Measurements from ENCODE around the gene SLPI.

SLPI gene, protein sequence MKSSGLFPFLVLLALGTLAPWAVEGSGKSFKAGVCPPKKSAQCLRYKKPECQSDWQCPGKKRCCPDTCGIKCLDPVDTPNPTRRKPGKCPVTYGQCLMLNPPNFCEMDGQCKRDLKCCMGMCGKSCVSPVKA

DNA sequence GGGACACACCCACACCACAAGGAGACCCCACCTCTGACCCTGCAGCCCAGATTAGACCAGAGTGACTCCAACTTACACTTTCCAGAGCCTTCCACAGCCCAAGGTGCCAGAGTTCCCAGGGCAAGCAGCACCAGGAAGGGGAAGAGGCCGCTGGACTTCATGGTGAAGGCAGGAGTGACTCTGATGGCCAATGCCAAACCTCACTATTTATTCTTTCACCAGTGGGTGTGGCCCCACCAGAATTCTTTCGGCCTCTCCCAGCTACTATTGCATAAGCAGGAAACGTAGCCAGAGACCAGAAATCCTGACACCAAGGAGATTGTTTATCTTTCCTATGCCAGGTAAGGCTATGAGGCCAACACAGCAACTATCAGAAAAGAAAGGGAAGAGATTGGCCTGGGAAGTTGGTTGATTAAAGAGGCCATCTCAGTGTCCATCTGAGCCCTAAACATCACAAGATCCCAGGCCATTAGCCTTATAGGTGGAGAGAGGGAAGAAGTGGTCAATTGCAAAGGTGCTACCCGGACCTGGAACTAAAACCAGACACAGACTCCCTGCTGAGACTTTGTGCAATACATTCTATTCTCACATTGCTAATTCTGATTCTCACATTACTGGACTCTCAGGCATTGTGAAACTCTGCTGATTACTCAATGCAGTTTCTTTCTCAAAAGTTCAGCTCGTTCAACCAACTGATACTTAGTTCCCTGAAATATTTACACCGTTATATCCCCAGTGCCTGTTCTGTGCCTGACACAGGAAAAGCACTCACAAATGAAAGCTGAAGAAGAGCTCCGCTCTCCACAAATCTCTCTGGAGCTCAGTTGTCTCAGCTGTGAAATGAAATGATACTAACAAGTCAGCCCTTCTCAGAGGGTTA is at the start of gene SLPI:
Gene SLPI (minus strand): TSS at position 182 of the 880 bp plus-strand sequence. CDS start 21 bp downstream, at position 161.
- no peak for DNase-seq

DNA sequence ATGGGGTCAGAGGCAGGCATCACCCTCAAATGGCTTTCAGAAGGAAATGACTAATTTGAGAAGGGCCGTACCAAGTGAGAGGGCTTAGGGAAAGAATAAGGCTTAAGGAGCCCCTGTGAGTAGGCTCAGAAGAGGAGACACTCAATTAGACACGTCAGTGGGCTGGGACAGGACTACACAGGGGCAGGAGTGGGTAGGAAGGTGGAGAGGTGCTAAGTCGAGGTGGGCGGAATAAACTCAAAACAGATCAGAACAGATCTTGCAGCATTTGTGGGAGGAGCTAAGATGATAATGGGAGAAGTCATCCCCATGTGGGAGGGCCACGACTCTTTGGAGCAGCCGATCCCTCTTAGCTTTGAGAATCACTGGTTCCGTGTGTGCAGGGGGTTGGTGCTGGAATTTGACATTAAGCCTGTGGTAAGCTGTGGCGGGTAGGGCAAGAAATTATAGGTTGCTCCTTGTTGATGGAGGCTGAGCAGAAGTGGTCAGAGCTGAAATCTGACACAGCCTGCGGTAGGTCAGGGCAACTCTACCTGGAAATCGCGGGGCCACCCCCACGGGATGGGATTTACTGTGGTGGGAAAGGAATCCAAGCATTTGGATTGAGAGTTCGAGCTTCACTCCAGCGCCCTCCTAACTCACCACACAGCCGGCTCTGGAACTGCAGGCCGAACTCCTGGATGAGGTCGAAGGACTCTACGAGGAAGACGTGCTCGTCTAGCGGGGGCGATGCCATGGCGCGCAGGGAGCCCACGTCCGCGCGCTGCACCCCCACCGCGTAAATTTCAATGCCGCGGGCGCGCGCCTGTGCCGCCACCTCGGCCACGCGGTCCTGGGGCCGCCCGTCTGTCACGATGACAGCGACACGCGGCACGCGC is 49.5 kb upstream of the SLPI start:
- no peak for DNase-seq

DNA sequence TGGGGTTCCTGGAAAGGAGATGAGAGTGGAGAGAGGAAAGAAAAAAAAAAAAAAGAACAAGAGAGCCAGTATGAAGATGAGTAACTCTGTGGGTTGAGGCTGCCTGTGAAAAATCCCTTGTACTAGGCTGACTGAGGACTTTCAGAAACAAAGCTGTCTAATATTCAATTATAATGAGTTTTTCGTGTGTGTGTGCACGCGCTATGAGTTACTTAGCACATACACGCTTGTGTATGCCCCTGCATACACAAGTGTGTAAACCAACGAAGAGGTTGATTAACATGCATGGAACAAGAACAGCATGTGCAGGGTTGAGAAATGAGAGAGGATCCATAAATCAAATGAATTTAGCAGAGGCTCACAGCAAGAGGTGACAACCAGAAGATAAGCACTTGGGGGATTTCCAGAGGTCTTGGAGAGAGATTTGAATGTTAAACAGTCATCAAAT is 47.5 kb upstream of the SLPI start:
- no peak for DNase-seq

DNA sequence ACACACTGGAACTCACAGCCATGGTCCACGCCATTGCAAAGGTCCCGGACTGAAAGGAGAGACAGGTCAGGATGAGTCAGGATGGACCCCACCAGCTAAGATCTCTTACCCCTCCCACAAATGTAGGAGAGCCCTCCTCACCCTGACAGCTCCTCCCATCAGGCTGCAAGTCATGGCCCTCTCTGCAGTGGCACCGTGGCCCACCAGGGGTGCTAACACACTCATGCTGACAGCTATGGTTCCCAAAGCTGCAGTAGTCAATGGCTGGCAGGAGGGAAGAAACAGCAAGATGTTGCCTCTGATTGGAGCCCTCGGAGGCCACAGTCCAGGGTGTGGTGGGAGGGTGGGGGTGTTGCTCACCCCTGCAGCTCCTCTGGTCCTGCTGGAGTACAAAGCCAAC is 46.6 kb upstream of the SLPI start:
- DNase-seq: peak; percentile 77

DNA sequence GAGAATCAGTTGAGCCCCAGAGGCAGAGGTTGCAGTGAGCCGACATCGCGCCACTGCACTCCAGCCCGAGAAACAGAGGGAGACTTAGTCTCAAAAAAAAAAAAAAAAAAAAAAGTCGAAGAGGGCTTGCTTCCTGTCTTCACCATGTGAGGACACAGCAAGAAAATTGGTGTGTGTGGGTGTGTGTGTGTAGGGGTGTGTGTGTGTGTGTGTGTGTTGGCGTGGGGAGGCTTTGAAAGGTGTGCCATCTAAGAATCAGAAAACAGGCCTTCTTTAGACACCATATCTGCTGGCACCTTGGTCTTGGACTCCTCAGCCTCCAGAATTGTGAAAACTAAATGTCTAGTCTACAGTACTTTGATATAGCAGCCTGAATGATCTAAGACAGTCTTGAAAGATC is 45.4 kb upstream of the SLPI start:
- DNase-seq: no peak

DNA sequence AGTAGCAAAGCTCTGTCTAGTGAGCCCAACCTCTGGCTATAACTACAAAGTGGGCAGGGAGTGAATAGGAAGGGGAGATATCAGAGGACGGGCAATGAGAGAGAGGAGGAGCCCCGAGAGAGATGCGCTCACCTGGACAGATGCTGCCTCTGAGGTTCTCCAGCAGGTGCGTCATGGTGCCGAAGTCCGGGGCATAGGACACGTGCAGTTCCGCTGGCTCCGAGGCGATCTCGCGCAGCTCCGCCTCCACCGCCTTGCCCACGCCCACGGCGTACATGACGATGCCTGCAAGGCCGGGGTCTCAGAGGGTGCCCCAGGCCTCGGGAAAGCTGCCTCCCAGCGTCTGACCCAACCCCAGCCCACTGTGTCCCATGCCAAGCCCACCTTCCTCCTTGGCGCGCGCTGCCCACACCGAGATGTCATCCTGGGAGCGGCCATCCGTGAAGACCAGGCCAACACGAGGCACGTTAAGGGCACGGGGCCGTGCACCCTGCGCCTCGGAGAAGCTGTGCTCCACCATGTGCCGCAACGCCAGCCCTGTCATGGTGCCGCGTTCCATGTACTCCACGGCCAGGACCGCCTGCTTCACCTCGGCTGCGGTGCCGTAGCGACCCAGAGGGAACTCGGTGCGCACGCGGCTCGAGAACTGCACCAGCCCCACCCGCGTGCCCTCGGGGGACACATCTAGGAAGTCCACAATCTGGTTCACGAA is 43.6 kb upstream of the SLPI start:
- no peak for DNase-seq

GRCh38 chr20:45294659-45295058 is 40.3 kb upstream of the SLPI start:
- no peak for DNase-seq

- DNase-seq: no peak
Observed at GRCh38 chr20:45294003-45294368, 39.6 kb upstream of the SLPI start.

DNA sequence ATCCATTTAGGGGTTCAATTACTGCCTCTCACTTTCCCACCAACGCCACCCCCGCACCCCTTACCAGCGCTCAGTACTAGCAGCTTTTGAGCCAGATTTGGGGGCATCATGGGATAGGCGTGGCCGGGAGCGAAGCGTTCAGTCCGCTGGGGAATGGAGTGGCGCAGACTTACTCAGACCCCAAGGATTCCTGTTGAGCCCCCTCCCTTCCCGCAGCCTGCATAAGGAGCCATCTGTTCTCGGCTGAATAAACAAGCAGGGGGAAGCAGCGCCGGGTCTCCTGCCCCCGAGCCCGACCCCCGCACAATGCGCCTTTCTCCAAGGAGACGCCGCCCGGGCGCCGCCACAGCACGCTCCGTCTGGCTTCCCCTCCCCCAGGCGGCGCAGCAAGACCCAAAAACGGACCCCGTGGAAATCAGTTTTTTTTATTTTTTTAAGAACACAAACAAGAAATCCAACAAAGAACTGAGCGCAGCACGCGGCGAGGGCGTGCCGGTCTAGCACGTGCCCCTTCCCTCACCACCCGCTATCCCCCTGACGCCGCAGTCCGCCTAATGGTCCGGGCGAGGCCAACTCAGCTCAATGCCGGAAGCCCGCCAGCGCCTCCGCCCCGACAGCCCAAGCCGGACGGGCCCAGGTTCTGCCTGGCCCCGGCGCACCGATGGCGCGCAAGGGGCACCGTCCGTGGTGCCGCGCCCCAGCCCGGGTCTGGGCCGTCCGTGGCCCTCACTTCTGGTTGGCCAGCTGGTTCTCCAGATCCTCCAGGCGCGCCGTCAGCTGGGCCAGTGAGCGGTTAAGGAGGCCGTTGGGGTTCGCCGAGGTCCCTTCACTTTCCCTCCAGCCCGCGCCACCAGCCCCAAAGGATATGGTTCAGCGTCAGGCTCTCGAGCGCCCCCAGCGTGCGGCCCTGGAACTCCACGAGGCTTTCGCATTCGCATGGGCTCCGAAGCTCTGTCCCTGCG is 39.0 kb upstream of the SLPI start:
- peak; percentile 92 for DNase-seq

- DNase-seq: no peak
Observed at GRCh38 chr20:45292343-45292742, 38.0 kb upstream of the SLPI start.

DNA sequence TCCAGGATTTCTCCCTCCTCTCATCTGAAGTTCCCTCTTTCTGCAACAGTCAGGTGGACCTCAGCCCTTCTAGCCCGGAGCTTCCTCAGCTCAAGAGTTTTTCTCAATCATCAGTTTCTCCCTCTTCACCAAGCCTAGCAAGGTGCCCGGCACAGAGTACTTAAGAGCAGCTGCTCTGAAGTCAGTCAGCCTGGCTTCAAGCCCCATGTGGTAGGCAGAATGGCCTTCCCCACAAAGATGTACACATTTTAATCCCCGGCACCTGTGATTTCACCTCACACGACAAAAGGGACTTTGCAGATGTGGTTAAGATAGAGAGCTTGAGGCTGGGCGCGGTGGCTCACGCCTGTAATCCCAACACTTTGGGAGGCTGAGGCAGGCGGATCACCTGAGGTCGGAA is 37.2 kb upstream of the SLPI start:
- no peak for DNase-seq

DNA sequence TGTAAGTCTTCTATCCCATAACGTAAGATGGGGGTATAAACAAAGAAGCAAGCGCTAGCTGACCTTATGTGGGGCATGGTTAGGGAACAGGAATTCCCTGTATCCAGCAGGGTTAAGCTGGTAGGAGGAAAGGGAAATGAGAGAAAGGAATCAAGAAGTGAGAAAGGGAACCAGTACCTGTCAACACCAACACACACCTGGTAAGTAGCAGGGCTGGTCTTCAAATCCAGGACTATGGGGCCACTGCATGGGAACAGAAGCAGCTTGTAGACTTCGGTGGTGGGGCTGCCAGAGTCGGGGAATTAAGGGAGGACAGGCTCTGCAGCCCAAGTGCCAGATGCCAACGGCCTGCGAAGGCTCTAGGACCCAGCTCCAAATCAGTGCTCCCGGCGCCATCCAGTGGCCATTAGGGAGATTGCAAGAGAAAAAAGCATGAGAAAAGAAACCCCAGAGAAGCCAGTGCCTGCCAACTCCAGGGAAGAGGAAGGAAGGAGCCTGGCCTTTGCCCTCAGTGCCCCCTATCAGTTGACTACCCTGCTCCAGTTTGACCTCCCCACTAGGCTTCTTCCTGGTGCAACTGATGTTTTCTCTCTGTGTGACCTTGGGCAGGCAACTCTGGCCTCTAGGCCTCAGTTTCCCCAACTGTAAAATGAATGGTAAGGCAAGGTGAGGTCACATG is 36.5 kb upstream of the SLPI start:
- peak; percentile 82 for DNase-seq

GRCh38 chr20:45289942-45290676 is 35.7 kb upstream of the SLPI start:
- DNase-seq: no peak

- DNase-seq: no peak
Observed at GRCh38 chr20:45288860-45289259, 34.5 kb upstream of the SLPI start.

DNA sequence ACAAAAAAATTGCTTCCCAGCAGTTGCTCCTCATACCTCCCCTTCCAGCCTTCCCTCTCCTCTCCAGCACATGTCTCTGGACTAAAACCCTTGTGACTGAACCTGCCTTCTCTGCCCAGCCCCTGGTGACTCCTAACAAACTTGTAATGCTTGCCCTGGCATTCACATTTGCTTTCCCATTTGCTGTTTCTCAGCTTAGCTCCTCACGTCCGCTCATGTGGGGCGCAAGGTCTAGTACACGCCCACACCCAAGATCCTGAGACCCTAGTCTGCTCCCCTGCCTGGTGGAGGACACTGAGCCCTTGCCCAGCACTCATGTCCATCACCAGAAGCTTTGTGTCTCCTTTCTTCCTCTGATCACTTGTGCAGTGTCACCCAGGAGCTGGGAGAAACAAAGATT is 34.0 kb upstream of the SLPI start:
- no peak for DNase-seq

- no peak for DNase-seq
Observed at GRCh38 chr20:45283551-45284057, 29.2 kb upstream of the SLPI start.

DNA sequence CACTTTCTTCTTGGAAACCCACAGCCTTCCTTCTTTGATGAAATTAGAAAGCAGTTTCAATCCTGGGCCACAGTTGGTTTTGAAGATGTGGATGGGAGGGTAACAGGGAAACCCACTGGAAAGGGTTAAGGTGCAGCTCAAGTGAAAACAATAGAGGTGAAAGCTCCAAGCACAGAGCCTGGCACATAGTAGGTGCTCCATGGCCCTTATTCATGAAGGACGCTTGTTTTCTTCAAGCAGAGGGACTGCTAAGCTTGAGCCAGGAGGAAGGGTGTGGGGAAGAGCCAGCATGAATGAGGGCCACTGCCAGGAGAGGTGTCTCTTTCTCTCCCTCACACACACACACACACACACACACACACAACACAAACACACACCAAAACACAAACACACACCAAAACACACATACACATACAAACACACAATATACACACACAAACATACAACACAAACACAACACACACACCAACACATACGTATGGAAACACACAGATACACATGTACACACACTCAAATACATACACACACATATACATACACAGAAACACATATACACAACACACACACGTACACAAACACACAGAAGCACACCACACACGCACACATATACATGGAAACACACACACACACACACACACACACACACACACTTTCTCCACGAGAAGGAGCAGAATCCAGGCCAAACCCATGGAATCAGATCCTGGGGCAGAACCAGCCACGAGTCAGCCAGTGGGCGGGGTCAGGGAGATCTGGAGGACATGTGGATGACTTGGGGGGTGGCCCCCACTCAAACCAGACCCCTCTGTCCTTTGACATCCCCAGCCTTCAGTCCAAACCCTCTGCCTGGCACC is 28.6 kb upstream of the SLPI start:
- no peak for DNase-seq

DNA sequence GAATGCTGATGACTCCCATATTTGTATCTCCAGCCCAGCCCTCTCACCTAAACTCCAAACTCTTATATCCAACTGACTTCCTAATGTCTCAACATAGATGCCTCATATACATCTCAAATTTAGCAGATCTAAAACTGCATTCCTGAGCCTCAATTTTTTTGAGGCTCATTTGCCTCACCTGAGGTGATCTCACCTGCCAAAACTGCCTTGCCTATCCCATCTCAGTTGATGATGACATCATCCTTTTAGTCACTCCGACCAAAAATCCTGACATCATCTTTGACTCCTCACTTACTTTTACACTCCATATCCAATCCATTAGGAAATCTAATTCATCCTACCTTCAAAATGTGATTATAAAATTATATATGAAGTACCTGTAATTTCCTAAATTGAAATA is 25.6 kb upstream of the SLPI start:
- DNase-seq: no peak

GRCh38 chr20:45275338-45275737 is 21.0 kb upstream of the SLPI start:
- no peak for DNase-seq
